Dendritic cell treated with granulocyte-macrophage colony-stimulating factor and Interleukin-4, amounts not matched to agents 40 ng/mL and 50 ng/mL, for 4 days (primary cell): Measurements from ENCODE around the gene TOX3.

Source experiments
- H3K27ac Mint-ChIP-seq: one replicate; pipeline ENCODE4 v1.8.0; 2022; ENCODE audit warnings: mild to moderate bottlenecking, mixed read lengths
- H3K27me3 Mint-ChIP-seq: one replicate; pipeline ENCODE4 v1.8.0; 2022; ENCODE audit warnings: mild to moderate bottlenecking, mixed read lengths
- H3K36me3 Mint-ChIP-seq: one replicate; pipeline ENCODE4 v1.8.0; 2022; ENCODE audit warnings: low read depth, mixed read lengths
- H3K4me1 Mint-ChIP-seq: one replicate; pipeline ENCODE4 v1.8.0; 2022; ENCODE audit warnings: low read depth, mixed read lengths
- H3K4me3 Mint-ChIP-seq: one replicate; pipeline ENCODE4 v1.8.0; 2022; ENCODE audit warnings: mild to moderate bottlenecking, moderate library complexity, mixed read lengths
- H3K9me3 Mint-ChIP-seq: one replicate; pipeline ENCODE4 v1.8.0; 2022; ENCODE audit warnings: mixed read lengths
- intact Hi-C: fragments of 100-400 bp; cut with micrococcal nuclease; formaldehyde crosslinking; loops from one replicate; pipeline ENCODE4 v1.15.0; 2022

Gene TOX3

GRCh38 chr16:52453644-52454043 lies 93.3 kb downstream of the TOX3 start:
- no peak overlapping the region for H3K4me3 Mint-ChIP-seq
- H3K36me3 Mint-ChIP-seq, result no peaks in the 10 kb centered on the region
- intact Hi-C loops, result no loop called here
- no peaks in the 10 kb centered on the region for H3K4me1 Mint-ChIP-seq
- no peaks in the 10 kb centered on the region for H3K27me3 Mint-ChIP-seq
- H3K9me3 Mint-ChIP-seq, result peaks cover 6% of the 10 kb centered on the region
- no peak overlapping the region for H3K27ac Mint-ChIP-seq

DNA sequence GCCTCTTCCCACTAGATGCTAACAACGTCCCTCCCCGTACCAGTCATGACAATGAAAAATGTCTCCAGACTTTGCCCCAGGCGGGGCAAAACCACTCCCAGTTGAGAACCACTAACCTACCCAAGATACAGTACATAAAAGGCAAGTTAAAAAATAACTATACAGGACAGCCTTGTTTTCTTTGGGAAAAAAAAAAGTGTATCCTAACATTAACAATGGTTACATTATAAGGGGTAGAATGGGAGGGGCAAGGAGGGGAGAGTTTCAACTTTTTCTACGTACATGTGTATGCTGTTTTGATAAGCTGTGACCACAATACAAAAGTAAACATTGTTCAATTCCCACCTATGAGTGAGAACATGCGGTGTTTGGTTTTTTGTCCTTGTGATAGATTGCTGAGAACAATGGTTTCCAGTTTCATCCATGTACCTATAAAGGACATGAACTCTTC lies 94.9 kb downstream of the TOX3 start:
- Mint-ChIP-seq H3K36me3 (no peaks in the 10 kb centered on the region), H3K27ac (no peak overlapping the region), H3K4me1 (no peaks in the 10 kb centered on the region), H3K27me3 (no peaks in the 10 kb centered on the region), H3K9me3 (peaks cover 6% of the 10 kb centered on the region), H3K4me3 (no peak overlapping the region)
- intact Hi-C loops, result no loop called here

DNA sequence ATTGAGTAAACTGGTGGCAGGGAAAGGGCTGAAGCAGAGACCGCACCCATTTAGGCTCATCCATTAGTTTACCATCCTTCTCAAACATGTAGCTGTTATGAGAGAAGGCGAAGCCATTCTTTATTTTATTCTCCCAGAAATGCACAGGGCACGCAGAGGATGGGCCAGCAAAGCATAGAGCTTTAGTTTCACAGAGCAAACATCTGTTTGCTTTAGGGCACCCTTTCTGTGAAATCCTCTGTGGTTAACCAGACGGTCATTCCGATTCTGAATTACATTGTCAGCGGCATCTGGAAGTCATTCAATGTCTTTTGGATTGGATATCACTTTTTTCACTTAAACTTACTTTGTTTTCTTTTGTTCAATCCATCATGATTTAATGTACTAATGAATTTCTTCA lies 96.0 kb downstream of the TOX3 start:
- H3K27me3 Mint-ChIP-seq, result no peaks in the 10 kb centered on the region
- intact Hi-C loops, result no loop called here
- H3K9me3 Mint-ChIP-seq, result peaks cover 6% of the 10 kb centered on the region
- H3K4me3 Mint-ChIP-seq, result no peak overlapping the region
- H3K36me3 Mint-ChIP-seq, result no peaks in the 10 kb centered on the region
- no peak overlapping the region for H3K27ac Mint-ChIP-seq
- H3K4me1 Mint-ChIP-seq, result no peaks in the 10 kb centered on the region

GRCh38 chr16:52450241-52450640 lies 96.7 kb downstream of the TOX3 start:
- H3K36me3 Mint-ChIP-seq, result no peaks in the 10 kb centered on the region
- intact Hi-C loops, result no loop called here
- no peak overlapping the region for H3K4me3 Mint-ChIP-seq
- no peak overlapping the region for H3K27ac Mint-ChIP-seq
- H3K9me3 Mint-ChIP-seq, result peaks cover 6% of the 10 kb centered on the region
- no peaks in the 10 kb centered on the region for H3K27me3 Mint-ChIP-seq
- no peaks in the 10 kb centered on the region for H3K4me1 Mint-ChIP-seq

DNA sequence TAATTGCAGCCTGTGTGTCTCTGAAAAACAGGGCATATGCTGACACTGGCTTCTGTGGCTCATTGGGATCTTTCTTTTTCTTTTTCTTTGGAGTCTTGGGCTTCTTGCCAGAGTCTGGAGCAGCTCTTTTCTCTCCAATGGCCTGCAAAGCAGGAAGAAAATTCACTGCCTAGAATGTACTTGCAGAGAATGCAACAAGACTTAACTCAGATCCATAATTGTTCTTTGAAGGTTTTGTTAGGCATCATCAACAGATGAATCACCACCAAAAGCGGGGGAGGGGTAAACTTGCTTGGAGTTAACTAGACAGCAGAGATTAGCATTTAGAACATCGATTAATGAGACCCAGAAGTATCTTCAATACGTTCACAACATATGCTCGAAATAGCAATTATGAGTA lies 100.9 kb downstream of the TOX3 start:
- H3K4me1 Mint-ChIP-seq, result no peaks in the 10 kb centered on the region

GRCh38 chr16:52441886-52442285 lies 105.1 kb downstream of the TOX3 start:
- no peaks in the 10 kb centered on the region for H3K4me1 Mint-ChIP-seq
- no peaks in the 10 kb centered on the region for H3K9me3 Mint-ChIP-seq
- no peak overlapping the region for H3K27ac Mint-ChIP-seq
- no peaks in the 10 kb centered on the region for H3K36me3 Mint-ChIP-seq
- intact Hi-C loops, result no loop called here
- H3K27me3 Mint-ChIP-seq, result no peaks in the 10 kb centered on the region
- no peak overlapping the region for H3K4me3 Mint-ChIP-seq

More for the DNA sequence above, 100.9 kb downstream of the TOX3 start:
- H3K36me3 Mint-ChIP-seq, result no peaks in the 10 kb centered on the region
- intact Hi-C loops, result no loop called here
- H3K27me3 Mint-ChIP-seq, result no peaks in the 10 kb centered on the region
- no peak overlapping the region for H3K27ac Mint-ChIP-seq
- peaks cover 6% of the 10 kb centered on the region for H3K9me3 Mint-ChIP-seq
- H3K4me3 Mint-ChIP-seq, result no peak overlapping the region

- intact Hi-C loops, result no loop called here
- H3K9me3 Mint-ChIP-seq, result no peaks in the 10 kb centered on the region
- no peaks in the 10 kb centered on the region for H3K27me3 Mint-ChIP-seq
- no peaks in the 10 kb centered on the region for H3K4me1 Mint-ChIP-seq
- no peaks in the 10 kb centered on the region for H3K36me3 Mint-ChIP-seq
- no peak overlapping the region for H3K4me3 Mint-ChIP-seq
- no peak overlapping the region for H3K27ac Mint-ChIP-seq
These were observed 106.7 kb downstream of the TOX3 start for GRCh38 chr16:52440248-52440647.

DNA sequence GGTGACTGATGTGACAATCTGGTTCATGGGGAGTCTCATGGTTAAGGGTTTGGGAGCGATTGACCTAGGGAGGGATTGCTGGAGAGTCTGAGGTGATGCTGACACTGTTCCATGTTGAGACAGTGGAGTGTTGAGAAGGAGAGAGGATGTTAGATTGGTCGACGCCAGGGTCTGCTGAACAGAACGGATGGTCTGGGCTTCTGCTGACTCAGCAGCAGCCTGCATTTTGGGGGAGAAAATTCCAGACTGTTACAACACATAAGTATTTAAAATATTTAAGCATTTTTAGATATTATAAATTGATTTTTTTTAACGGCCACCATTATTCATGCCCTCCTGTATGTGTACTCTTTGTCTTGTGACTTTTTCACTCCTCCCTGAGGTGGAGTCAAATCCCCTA lies 107.2 kb downstream of the TOX3 start:
- Mint-ChIP-seq H3K36me3 (no peaks in the 10 kb centered on the region), H3K4me1 (no peaks in the 10 kb centered on the region), H3K9me3 (no peaks in the 10 kb centered on the region), H3K27ac (no peak overlapping the region), H3K27me3 (no peaks in the 10 kb centered on the region), H3K4me3 (no peak overlapping the region)
- intact Hi-C loops, result no loop called here

DNA sequence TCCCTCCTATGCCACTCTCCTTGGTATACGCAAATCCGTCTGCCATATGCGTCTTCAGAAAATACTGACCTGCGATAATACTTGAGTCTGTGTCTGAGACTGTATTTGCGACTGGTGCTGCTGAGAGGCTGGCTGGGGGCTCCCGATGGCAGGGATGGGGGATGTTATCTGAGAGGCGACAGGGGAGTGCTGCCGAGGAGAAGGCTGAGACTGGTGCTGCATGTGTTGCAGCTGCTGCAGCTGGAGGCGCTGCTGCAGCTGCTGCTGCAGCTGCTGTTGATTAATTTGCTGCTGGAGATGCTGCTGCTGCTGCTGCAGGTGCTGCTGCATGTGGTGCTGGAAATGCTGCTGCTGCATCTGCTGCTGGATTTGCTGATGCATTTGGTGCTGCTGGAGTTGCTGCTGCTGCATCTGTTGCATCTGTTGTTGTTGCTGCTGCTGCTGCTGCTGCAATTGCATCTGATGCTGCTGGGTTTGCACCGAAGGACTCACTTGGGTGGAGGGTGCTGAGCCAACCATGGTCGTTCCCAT lies 107.7 kb downstream of the TOX3 start:
- intact Hi-C loops, result no loop called here
- H3K9me3 Mint-ChIP-seq, result no peaks in the 10 kb centered on the region

DNA sequence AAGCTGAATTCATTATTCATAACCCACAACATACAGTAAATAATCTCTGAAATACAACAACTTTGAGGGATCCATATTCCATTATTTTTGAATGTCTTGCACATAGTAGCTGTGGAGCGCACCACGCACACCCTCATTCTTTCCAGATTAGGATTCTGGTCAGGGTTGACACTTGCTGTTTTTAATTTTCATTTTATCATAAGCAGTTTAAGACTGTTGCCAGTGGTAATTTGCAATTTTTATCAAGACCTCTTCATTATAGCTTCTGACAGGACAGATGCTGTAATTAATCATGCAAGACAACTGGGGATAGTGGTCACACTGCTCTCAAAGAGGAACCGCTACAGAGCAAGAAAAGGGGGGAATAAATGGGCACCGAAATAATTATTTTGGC lies 109.7 kb downstream of the TOX3 start:
- H3K27ac Mint-ChIP-seq, result no peak overlapping the region
- H3K4me3 Mint-ChIP-seq, result no peak overlapping the region
- H3K27me3 Mint-ChIP-seq, result no peaks in the 10 kb centered on the region
- H3K36me3 Mint-ChIP-seq, result no peaks in the 10 kb centered on the region
- intact Hi-C loops, result no loop called here
- no peaks in the 10 kb centered on the region for H3K9me3 Mint-ChIP-seq
- no peaks in the 10 kb centered on the region for H3K4me1 Mint-ChIP-seq

More for the DNA sequence above, 107.7 kb downstream of the TOX3 start:
- Mint-ChIP-seq H3K4me3 (no peak overlapping the region), H3K27me3 (no peaks in the 10 kb centered on the region), H3K36me3 (no peaks in the 10 kb centered on the region), H3K27ac (no peak overlapping the region), H3K4me1 (no peaks in the 10 kb centered on the region)

- Mint-ChIP-seq H3K27ac (no peak overlapping the region), H3K4me3 (no peak overlapping the region), H3K36me3 (no peaks in the 10 kb centered on the region), H3K9me3 (no peaks in the 10 kb centered on the region), H3K27me3 (no peaks in the 10 kb centered on the region), H3K4me1 (no peaks in the 10 kb centered on the region)
- intact Hi-C loops, result no loop called here
These were observed 110.3 kb downstream of the TOX3 start for GRCh38 chr16:52436339-52437276.

DNA sequence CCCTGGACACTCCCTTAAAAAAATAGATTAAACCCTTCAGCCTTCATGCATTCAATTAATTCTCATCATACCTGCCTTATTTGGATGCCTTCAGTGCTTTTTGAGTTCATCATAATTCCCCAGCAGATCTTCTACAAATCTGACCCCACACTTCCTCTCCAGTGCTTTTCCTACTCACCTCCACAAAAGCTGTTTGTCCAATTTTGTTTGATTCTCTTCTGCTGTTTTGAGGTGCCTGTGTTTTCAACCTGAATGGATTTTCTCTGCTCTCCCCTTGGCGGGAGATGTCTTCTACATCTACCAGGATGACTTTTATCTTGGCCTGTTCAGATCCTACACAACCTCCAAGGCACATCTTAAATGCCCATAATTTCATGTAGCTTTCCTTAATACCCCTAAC lies 112.7 kb downstream of the TOX3 start:
- Mint-ChIP-seq H3K4me1 (no peaks in the 10 kb centered on the region), H3K27ac (no peak overlapping the region), H3K36me3 (no peaks in the 10 kb centered on the region), H3K27me3 (no peaks in the 10 kb centered on the region), H3K9me3 (no peaks in the 10 kb centered on the region), H3K4me3 (no peak overlapping the region)
- intact Hi-C loops, result no loop called here

DNA sequence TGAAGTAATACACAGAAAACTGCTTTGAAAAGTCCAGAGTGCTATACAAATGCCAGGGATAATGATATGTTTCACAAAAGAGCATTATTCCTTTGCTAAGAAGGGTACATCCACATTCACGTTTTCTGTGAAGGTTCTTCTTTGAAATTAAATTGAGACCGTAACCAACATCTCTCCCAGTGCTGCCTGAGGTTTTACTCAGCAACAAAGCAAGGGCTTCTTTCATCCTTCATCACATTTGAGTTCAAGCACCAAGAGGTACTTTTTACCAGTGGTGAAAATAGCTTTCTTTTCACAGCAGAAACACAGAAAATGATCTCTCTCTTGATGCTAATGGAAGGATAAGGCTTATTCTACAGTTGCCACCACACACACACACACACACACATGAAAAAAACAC lies 113.3 kb downstream of the TOX3 start:
- H3K27me3 Mint-ChIP-seq, result no peaks in the 10 kb centered on the region
- no peaks in the 10 kb centered on the region for H3K9me3 Mint-ChIP-seq
- H3K27ac Mint-ChIP-seq, result no peak overlapping the region
- no peaks in the 10 kb centered on the region for H3K4me1 Mint-ChIP-seq
- no peaks in the 10 kb centered on the region for H3K36me3 Mint-ChIP-seq
- no peak overlapping the region for H3K4me3 Mint-ChIP-seq
- intact Hi-C loops, result no loop called here

GRCh38 chr16:52424591-52424990 lies 122.4 kb downstream of the TOX3 start:
- no peak overlapping the region for H3K27ac Mint-ChIP-seq
- H3K9me3 Mint-ChIP-seq, result no peaks in the 10 kb centered on the region
- H3K4me3 Mint-ChIP-seq, result no peak overlapping the region
- no peaks in the 10 kb centered on the region for H3K36me3 Mint-ChIP-seq
- intact Hi-C loops, result no loop called here
- no peaks in the 10 kb centered on the region for H3K4me1 Mint-ChIP-seq
- no peaks in the 10 kb centered on the region for H3K27me3 Mint-ChIP-seq

DNA sequence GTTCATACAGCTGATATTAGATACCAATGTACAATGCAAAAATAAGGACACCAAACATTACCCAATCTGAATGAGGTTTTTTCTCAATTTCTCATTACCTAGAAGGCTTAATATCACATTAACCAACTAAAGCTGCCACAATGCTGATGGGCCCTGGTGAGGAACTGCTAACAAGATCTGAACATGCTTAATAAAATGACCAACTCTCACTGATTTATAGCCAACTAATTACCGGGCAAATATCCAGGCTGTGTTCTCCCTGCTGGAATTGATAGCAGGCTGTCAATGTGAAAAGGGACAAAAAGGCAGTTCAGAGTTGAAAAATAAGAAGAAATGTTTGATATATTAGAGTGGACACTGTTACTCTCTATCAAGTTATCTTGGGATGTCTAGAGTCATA lies 124.6 kb downstream of the TOX3 start:
- H3K4me1 Mint-ChIP-seq, result no peaks in the 10 kb centered on the region
- no peak overlapping the region for H3K4me3 Mint-ChIP-seq
- intact Hi-C loops, result no loop called here
- H3K27ac Mint-ChIP-seq, result no peak overlapping the region
- peaks cover 15% of the 10 kb centered on the region for H3K9me3 Mint-ChIP-seq
- H3K36me3 Mint-ChIP-seq, result no peaks in the 10 kb centered on the region
- no peaks in the 10 kb centered on the region for H3K27me3 Mint-ChIP-seq
